Gastroesophageal sphincter (tissue), 4 donors: ENCODE data around the gene IQSEC1. TPM values are rescaled to one million over a fixed set of nuclear protein-coding genes. Genes with fewer than 3 reads are reported as not detected.

ENCODE experiments used
- ATAC-seq: fragments of 150-250 bp; one replicate; pipeline ENCODE4 v1.9.1; 2016; ENCODE audit warnings: mild to moderate bottlenecking, moderate library complexity
- H3K27ac ChIP-seq, 4 donors: fragments of 200-600 bp; sonication (generic) in 3 of 4; 1 replicate in 3 of 4; 2 replicates in 1 of 4; pipeline ENCODE4 v1.5.1; 2016 to 2019
- H3K27me3 ChIP-seq: fragments of 200-600 bp; sonication (generic); one replicate; pipeline ENCODE4 v1.5.1; 2019
- H3K36me3 ChIP-seq, 2 donors: fragments of 200-600 bp; sonication (generic); one replicate each; pipeline ENCODE4 v1.5.1; 2019; ENCODE audit warnings: control low read depth in 1 of 2
- H3K4me1 ChIP-seq, 3 donors: fragments of 200-600 bp; sonication (generic); 1 replicate in 2 of 3; 2 replicates in 1 of 3; pipeline ENCODE4 v1.5.1; 2016 to 2019; ENCODE audit warnings: control low read depth in 2 of 3
- H3K4me3 ChIP-seq, 2 donors: fragments of 200-600 bp; sonication (generic); one replicate each; pipeline ENCODE4 v1.5.1; 2019; ENCODE audit warnings: mild to moderate bottlenecking in 1 of 2, moderate library complexity in 1 of 2
- H3K9me3 ChIP-seq, 3 donors: fragments of 200-600 bp; sonication (generic); one replicate each; pipeline ENCODE4 v1.5.1; 2017 to 2019; ENCODE audit warnings: control low read depth in 2 of 3
- EP300 ChIP-seq: sonication (generic); formaldehyde crosslinking; IDR thresholded peaks from one replicate; pipeline ENCODE4 v1.6.1; 2017; ENCODE audit warnings: antibody characterized with exemption, mild to moderate bottlenecking
- POLR2A ChIP-seq, 2 donors: fragments of 450-650 bp; IDR thresholded peaks; one replicate each; pipeline ENCODE4 v1.6.1; 2017; ENCODE audit warnings: antibody characterized with exemption in 2 of 2, mild to moderate bottlenecking in 2 of 2, moderate library complexity in 1 of 2
- POLR2AphosphoS5 ChIP-seq: sonication (generic); formaldehyde crosslinking; IDR thresholded peaks from one replicate; pipeline ENCODE4 v1.6.1; 2017; ENCODE audit warnings: antibody characterized with exemption
- WGBS, 2 donors: methylation state at CpG; one replicate each; pipeline ENCODE4 v1.1.5; 2018; ENCODE audit warnings: low coverage in 1 of 2; 5-methylcytosine and 5-hydroxymethylcytosine counted together
- total RNA-seq, 4 donors: library from RNA; depleted of rRNA; stranded (reverse); fragments of >200 nt; gene quantifications; one replicate each; pipeline ENCODE4 v1.1.0, GENCODE V29; 2016
- TF ChIP-seq, protein P1 (sequence below), 4 experiments: fragments of 200-600 bp in 2 of 4; fragments of 450-650 bp in 2 of 4; sonication (generic) in 1 of 4; IDR thresholded peaks; one replicate each; pipeline ENCODE4 v1.5.1; 2017 to 2019; ENCODE audit warnings: antibody characterized with exemption in 4 of 4, mild to moderate bottlenecking in 2 of 4, moderate library complexity in 2 of 4

Gene IQSEC1
- total RNA-seq, 4 donors from 2014 or later: 49.5 to 104 (median 61.7) TPM

DNA sequence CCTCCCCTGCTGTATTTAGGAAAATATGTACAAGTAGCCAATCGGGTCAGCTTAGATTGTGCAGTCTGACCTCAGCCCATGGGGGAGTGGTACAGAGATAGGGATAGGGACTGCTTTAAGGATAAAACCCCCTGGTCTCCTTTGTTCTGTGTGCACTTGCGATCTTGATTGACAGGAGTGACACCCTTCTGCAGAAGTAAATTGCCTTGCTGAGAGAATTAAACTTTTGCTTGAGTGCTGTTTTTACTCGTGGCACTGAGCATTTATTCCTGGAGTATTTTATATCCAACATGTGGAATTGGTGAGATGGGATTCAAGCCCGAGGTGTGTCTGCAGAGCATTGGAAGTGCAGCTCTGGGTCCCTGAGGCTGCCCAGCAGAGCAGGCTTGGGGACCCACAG lies 208.0 kb downstream of the IQSEC1 start:
- TF ChIP-seq, protein P1, sequence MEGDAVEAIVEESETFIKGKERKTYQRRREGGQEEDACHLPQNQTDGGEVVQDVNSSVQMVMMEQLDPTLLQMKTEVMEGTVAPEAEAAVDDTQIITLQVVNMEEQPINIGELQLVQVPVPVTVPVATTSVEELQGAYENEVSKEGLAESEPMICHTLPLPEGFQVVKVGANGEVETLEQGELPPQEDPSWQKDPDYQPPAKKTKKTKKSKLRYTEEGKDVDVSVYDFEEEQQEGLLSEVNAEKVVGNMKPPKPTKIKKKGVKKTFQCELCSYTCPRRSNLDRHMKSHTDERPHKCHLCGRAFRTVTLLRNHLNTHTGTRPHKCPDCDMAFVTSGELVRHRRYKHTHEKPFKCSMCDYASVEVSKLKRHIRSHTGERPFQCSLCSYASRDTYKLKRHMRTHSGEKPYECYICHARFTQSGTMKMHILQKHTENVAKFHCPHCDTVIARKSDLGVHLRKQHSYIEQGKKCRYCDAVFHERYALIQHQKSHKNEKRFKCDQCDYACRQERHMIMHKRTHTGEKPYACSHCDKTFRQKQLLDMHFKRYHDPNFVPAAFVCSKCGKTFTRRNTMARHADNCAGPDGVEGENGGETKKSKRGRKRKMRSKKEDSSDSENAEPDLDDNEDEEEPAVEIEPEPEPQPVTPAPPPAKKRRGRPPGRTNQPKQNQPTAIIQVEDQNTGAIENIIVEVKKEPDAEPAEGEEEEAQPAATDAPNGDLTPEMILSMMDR (IDR thresholded peaks at IDR 0.05): no peak
- TF ChIP-seq POLR2AphosphoS5: no peak
- no peak for TF ChIP-seq POLR2A (IDR thresholded peaks at IDR 0.05)
- no peak for TF ChIP-seq EP300
- Histone ChIP-seq H3K27me3 (no peaks in the 10 kb centered on the region), H3K36me3 (no peaks in the 10 kb centered on the region), H3K4me3 (no peak overlapping the region), H3K27ac (no peak overlapping the region), H3K4me1 (peaks cover 0 to 16% (median 10%) of the 10 kb centered on the region in 3 donors), H3K9me3 (peaks cover 0 to 11% (median 0%) of the 10 kb centered on the region in 3 donors)
- no peak for ATAC-seq
- WGBS, 2 donors: 93% methylated on average over 2 of the region's 4 CpGs; no CpG with 5 or more reads in 1 of the 2 donors

DNA sequence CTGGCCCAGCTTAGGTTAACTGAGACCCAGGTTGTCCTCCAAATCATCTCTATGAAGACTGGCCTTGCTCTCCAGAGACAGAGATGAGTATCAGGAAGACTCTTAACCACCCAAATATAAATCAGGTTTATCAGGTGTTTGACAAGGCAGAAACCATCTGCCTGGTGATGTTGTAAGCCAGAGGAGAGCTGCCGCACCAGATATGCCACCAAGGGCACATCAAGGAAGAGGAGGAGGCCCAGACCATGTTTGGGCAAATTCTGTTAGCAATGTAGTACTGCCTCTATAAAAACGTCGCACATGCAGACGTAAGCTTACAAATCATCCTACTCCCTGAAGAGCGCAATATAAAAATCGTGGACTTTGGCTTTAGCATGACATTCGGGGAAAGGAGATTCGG lies 210.8 kb downstream of the IQSEC1 start:
- ATAC-seq: no peak
- Histone ChIP-seq H3K36me3 (no peaks in the 10 kb centered on the region), H3K4me3 (no peak overlapping the region), H3K27me3 (no peaks in the 10 kb centered on the region), H3K27ac (no peak overlapping the region), H3K4me1 (no peaks in the 10 kb centered on the region), H3K9me3 (peaks cover 0 to 11% (median 0%) of the 10 kb centered on the region in 3 donors)
- WGBS, 2 donors: 74 to 96% methylated on average over 6 to 7 of the region's 8 CpGs
- TF ChIP-seq, protein P1 (IDR thresholded peaks at IDR 0.05): no peak
- TF ChIP-seq POLR2AphosphoS5: no peak
- TF ChIP-seq EP300: no peak
- TF ChIP-seq POLR2A (IDR thresholded peaks at IDR 0.05): no peak

DNA sequence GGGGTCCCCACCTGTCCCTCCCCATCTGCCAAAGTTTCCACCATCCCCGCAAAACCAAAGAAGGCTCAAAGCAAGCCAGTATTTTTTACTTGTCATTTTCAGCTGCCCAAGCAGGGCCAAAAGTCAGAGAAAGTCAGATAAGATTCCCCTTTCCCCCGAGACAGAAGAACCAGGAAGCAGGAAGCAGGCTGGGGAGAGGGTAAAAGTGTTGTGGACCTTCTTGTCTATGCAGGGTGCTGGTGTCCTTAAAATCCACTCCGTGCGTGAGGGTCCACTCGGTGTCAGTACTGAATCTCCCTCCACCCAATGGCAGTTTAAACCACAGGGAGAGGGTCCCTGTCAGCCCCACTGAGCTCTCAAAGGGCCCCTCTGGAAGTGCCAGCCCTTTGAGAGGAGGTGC lies 211.6 kb downstream of the IQSEC1 start:
- Histone ChIP-seq H3K27me3 (no peaks in the 10 kb centered on the region), H3K36me3 (no peaks in the 10 kb centered on the region), H3K27ac (no peak overlapping the region), H3K4me3 (no peak overlapping the region), H3K4me1 (no peaks in the 10 kb centered on the region), H3K9me3 (peaks cover 0 to 11% (median 0%) of the 10 kb centered on the region in 3 donors)
- 57% methylated on average over 1 of the region's 5 CpGs; no CpG with 5 or more reads in 1 of the 2 donors for WGBS, 2 donors
- TF ChIP-seq POLR2AphosphoS5: no peak
- TF ChIP-seq, protein P1 (IDR thresholded peaks at IDR 0.05): no peak
- TF ChIP-seq POLR2A (IDR thresholded peaks at IDR 0.05): no peak
- TF ChIP-seq EP300: no peak
- ATAC-seq: no peak

DNA sequence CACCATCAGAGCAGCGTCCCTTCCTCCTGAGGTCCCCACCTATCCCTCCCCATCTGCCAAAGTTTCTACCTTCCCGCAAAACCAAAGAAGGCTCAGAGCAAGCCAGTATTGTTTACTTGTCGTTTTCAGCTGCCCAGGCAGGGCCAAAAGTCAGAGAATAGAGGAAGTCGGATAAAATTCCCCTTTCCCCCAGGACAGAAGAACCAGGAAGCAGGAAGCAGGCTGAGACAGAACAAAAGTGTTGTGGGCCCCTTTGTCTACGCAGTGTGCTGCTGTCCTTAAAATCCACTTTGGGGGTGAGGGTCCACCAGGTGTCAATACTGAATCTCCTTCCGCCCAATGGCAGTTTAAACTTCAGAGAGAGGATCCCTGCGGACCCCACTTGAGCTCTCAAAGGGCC lies 213.4 kb downstream of the IQSEC1 start:
- Histone ChIP-seq H3K4me3 (no peak overlapping the region), H3K27ac (no peak overlapping the region), H3K4me1 (no peaks in the 10 kb centered on the region), H3K9me3 (peaks cover 0 to under 1% (median 0%) of the 10 kb centered on the region in 3 donors), H3K36me3 (no peaks in the 10 kb centered on the region), H3K27me3 (no peaks in the 10 kb centered on the region)
- 40 to 77% methylated on average over 1 to 4 of the region's 7 CpGs for WGBS, 2 donors
- no peak for ATAC-seq
- TF ChIP-seq EP300 (no peak), POLR2A (IDR thresholded peaks at IDR 0.05) (no peak), POLR2AphosphoS5 (no peak)
- TF ChIP-seq, protein P1 (IDR thresholded peaks at IDR 0.05): no peak

DNA sequence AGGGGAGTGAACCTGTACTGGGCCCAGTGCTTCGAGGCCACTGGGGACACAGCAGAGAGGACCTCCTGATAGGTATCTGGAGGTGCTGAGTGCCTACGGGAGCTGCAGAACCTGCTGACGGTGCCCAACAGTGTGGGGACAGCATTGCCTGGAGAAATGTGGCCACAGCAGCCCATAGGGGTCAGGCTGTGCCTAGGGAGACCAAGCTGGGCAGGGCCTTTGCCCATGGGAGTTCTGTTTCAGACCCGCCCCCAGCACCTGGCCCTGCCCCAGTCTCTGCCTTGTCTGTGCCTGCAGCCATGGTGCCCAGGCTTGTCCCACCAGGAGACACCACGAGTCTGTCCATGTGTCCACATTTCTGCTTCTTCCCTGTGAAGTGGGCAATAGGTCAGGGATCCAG lies 216.6 kb downstream of the IQSEC1 start:
- Histone ChIP-seq H3K9me3 (no peaks in the 10 kb centered on the region), H3K27ac (no peak overlapping the region), H3K36me3 (no peaks in the 10 kb centered on the region), H3K4me3 (no peak overlapping the region), H3K4me1 (no peaks in the 10 kb centered on the region), H3K27me3 (no peaks in the 10 kb centered on the region)
- no peak for ATAC-seq
- TF ChIP-seq POLR2A (IDR thresholded peaks at IDR 0.05): no peak
- TF ChIP-seq, protein P1 (IDR thresholded peaks at IDR 0.05): no peak
- no peak for TF ChIP-seq POLR2AphosphoS5
- no peak for TF ChIP-seq EP300
- 93 to 100% methylated on average over 2 to 3 of the region's 5 CpGs for WGBS, 2 donors
